Measurements from ENCODE around the gene IGF2BP2. TPM values are rescaled to one million over a fixed set of nuclear protein-coding genes. Genes with fewer than 3 reads are reported as not detected.

Gene IGF2BP2
- total and polyA plus RNA-seq, 4 donors, result 7.8 to 92.6 (median 11.8) TPM

GRCh38 chr3:185696039-185696438 is 128.8 kb downstream of the IGF2BP2 start:
- Histone ChIP-seq H3K36me3 (ENCODE audit: control insufficient read depth in 4 of 4, insufficient read depth in 4 of 4, low read length in 4 of 4) (peaks cover 2 to 6% (median 2%) of the 10 kb centered on the region in 4 donors), H3K4me1 (ENCODE audit: control insufficient read depth in 5 of 5, insufficient read depth in 5 of 5, low read length in 5 of 5) (no peaks in the 10 kb centered on the region), H3K9me3 (ENCODE audit: control insufficient read depth in 4 of 4, insufficient read depth in 3 of 4, low read length in 3 of 4) (no peaks in the 10 kb centered on the region), H3K9ac (ENCODE audit: insufficient read depth in 1 of 2, low read length in 2 of 2) (no peak overlapping the region), H3K4me3 (no peak overlapping the region), H3K27ac (ENCODE audit: low read depth in 1 of 2, low read length in 1 of 2) (no peak overlapping the region), H3K27me3 (ENCODE audit: control insufficient read depth in 3 of 3, insufficient read depth in 3 of 3, low read length in 2 of 3) (no peaks in the 10 kb centered on the region)
- no peak for TF ChIP-seq CTCF (IDR thresholded peaks at IDR 0.05; ENCODE audit: control extremely low read depth, extremely low read depth)
- no peak for ATAC-seq (ENCODE audit: insufficient read depth, low FRiP score)
- WGBS, 2 donors, result 83 to 91% methylated on average over 6 of the region's 6 CpGs
- DNase-seq, result no peak

- ATAC-seq (ENCODE audit: insufficient read depth, low FRiP score), result no peak
- 83 to 91% methylated on average over 4 of the region's 4 CpGs for WGBS, 2 donors
- Histone ChIP-seq H3K27me3 (ENCODE audit: control insufficient read depth in 3 of 3, insufficient read depth in 3 of 3, low read length in 2 of 3) (no peaks in the 10 kb centered on the region), H3K4me1 (ENCODE audit: control insufficient read depth in 5 of 5, insufficient read depth in 5 of 5, low read length in 5 of 5) (no peaks in the 10 kb centered on the region), H3K4me3 (no peak overlapping the region), H3K36me3 (ENCODE audit: control insufficient read depth in 4 of 4, insufficient read depth in 4 of 4, low read length in 4 of 4) (peaks cover 2 to 6% (median 2%) of the 10 kb centered on the region in 4 donors), H3K27ac (ENCODE audit: low read depth in 1 of 2, low read length in 1 of 2) (no peak overlapping the region), H3K9me3 (ENCODE audit: control insufficient read depth in 4 of 4, insufficient read depth in 3 of 4, low read length in 3 of 4) (no peaks in the 10 kb centered on the region), H3K9ac (ENCODE audit: insufficient read depth in 1 of 2, low read length in 2 of 2) (no peak overlapping the region)
- DNase-seq, result no peak
- TF ChIP-seq CTCF (IDR thresholded peaks at IDR 0.05; ENCODE audit: control extremely low read depth, extremely low read depth), result no peak
These were observed 130.7 kb downstream of the IGF2BP2 start for GRCh38 chr3:185693985-185694653.

GRCh38 chr3:185691622-185692021 is 133.2 kb downstream of the IGF2BP2 start:
- WGBS, 2 donors, result 95 to 96% methylated on average over 2 of the region's 2 CpGs
- H3K36me3 ChIP-seq (ENCODE audit: control insufficient read depth in 4 of 4, insufficient read depth in 4 of 4, low read length in 4 of 4), result peaks cover 2 to 8% (median 7%) of the 10 kb centered on the region in 4 donors
- no peak for TF ChIP-seq CTCF (IDR thresholded peaks at IDR 0.05; ENCODE audit: control extremely low read depth, extremely low read depth)
- ATAC-seq (ENCODE audit: insufficient read depth, low FRiP score) (no peak), DNase-seq (no peak)
- no peak overlapping the region for H3K9ac ChIP-seq (ENCODE audit: insufficient read depth in 1 of 2, low read length in 2 of 2)
- no peaks in the 10 kb centered on the region for H3K9me3 ChIP-seq (ENCODE audit: control insufficient read depth in 4 of 4, insufficient read depth in 3 of 4, low read length in 3 of 4)
- no peaks in the 10 kb centered on the region for H3K27me3 ChIP-seq (ENCODE audit: control insufficient read depth in 3 of 3, insufficient read depth in 3 of 3, low read length in 2 of 3)
- no peak overlapping the region for H3K27ac ChIP-seq (ENCODE audit: low read depth in 1 of 2, low read length in 1 of 2)
- H3K4me1 ChIP-seq (ENCODE audit: control insufficient read depth in 5 of 5, insufficient read depth in 5 of 5, low read length in 5 of 5), result no peaks in the 10 kb centered on the region
- H3K4me3 ChIP-seq, result no peak overlapping the region
